Endodermal cell (in vitro differentiated cells): ENCODE measurements around the gene TICAM2. TPM values are rescaled to one million over a fixed set of nuclear protein-coding genes. Genes with fewer than 3 reads are reported as not detected.

Experiments used
- DNase-seq: peaks from one replicate; pipeline ENCODE4 v3.0.0-alpha.2; 2017
- H3K27ac ChIP-seq: 2 replicates; pipeline ENCODE4 v1.5.1; 2013; ENCODE audit warnings: mild to moderate bottlenecking, low read depth, low read length, moderate library complexity
- H3K27me3 ChIP-seq: 2 replicates; pipeline ENCODE4 v1.6.1; 2013; ENCODE audit warnings: mild to moderate bottlenecking, low read length, moderate library complexity; ENCODE audit not compliant: insufficient read depth, control insufficient read depth, poor library complexity, severe bottlenecking
- H3K36me3 ChIP-seq: 2 replicates; pipeline ENCODE4 v1.7.0; 2013; ENCODE audit warnings: mild to moderate bottlenecking, low read length, moderate library complexity; ENCODE audit not compliant: control insufficient read depth, insufficient read depth
- H3K4me1 ChIP-seq: one replicate; pipeline ENCODE4 v1.7.0; 2013; ENCODE audit warnings: low read length; ENCODE audit not compliant: control insufficient read depth, insufficient read depth
- H3K4me3 ChIP-seq: 2 replicates; pipeline ENCODE4 v1.5.1; 2013; ENCODE audit warnings: mild to moderate bottlenecking, low read length, moderate library complexity
- H3K9ac ChIP-seq: 2 replicates; pipeline ENCODE4 v1.6.1; 2013; ENCODE audit warnings: mild to moderate bottlenecking, low read length, moderate library complexity; ENCODE audit not compliant: poor library complexity, severe bottlenecking; ENCODE audit errors: extremely low read depth
- H3K9me3 ChIP-seq: 2 replicates; pipeline ENCODE4 v1.6.1; 2013; ENCODE audit warnings: mild to moderate bottlenecking, low read length, moderate library complexity; ENCODE audit not compliant: control insufficient read depth
- H3K27ac Mint-ChIP-seq: 2 replicates; pipeline ENCODE4 v1.8.0; 2020; ENCODE audit warnings: mixed read lengths
- H3K27me3 Mint-ChIP-seq: 2 replicates; pipeline ENCODE4 v1.8.0; 2021; ENCODE audit warnings: mild to moderate bottlenecking, mixed read lengths; ENCODE audit not compliant: insufficient read depth
- H3K36me3 Mint-ChIP-seq: 2 replicates; pipeline ENCODE4 v1.8.0; 2020; ENCODE audit warnings: low read depth, mixed read lengths
- H3K4me1 Mint-ChIP-seq: 2 replicates; pipeline ENCODE4 v1.8.0; 2020; ENCODE audit warnings: mixed read lengths
- H3K4me3 Mint-ChIP-seq: 2 replicates; pipeline ENCODE4 v1.8.0; 2020; ENCODE audit warnings: mild to moderate bottlenecking, moderate library complexity, mixed read lengths
- H3K9me3 Mint-ChIP-seq: 2 replicates; pipeline ENCODE4 v1.8.0; 2020; ENCODE audit warnings: mild to moderate bottlenecking, mixed read lengths
- CTCF ChIP-seq: fragments of 200-600 bp; sonication (generic); conservative IDR thresholded peaks from 2 replicates; pipeline ENCODE4 v1.5.0; 2021; ENCODE audit warnings: antibody characterized with exemption, mild to moderate bottlenecking
- WGBS, 2 experiments: methylation state at CpG; one replicate each; pipeline versions ENCODE4 v1.1.5 to v1.1.7; 2013; ENCODE audit warnings: missing lambda C conversion rate in 2 of 2, mixed read lengths in 1 of 2; ENCODE audit not compliant: insufficient coverage in 1 of 2, insufficient read length in 1 of 2; 5-methylcytosine and 5-hydroxymethylcytosine counted together
- total RNA-seq, 2 donors: library from RNA; stranded (reverse); fragmentation: NEBNext Ultra II Directional in 1 of 2; extraction: Animal tissue kit (Norgen Biotek cat#: 25700) in 1 of 2; gene quantifications; 2 replicates in 1 of 2; 3 replicates in 1 of 2; pipeline ENCODE4 v1.2.1, GENCODE V29; 2021

The TICAM2 gene
- total RNA-seq, 2 donors from 2014 or later: 0.84 to 1.5 TPM

DNA sequence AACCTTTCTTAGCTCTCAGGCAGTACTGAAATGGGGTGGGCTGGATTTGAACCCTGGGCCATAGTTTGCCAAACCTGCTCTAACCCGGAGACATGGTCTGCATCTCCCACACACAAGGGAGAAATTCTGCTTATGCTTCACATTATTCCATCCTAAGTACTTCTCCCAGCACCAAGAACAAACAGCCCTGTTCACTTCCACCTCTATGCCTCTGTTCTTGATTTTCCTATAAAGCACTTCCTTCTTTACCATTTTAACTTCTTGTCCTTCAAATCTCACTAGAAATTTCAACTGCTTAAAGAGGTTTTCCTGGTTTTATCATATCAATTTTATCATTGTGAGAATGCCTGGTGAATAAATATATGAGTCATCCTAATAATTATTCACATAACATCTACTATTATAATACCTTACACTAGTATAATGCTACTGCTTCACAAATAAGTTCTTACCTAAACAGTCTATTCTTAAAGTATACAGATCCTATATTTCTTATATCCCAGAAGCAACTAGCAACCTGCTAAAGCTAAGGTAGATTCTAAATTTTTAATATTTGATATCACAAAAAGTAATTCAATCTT, 70.4 kb downstream of the TICAM2 start:
- 94% methylated on average over 1 of the region's 1 CpG; no CpG with 5 or more reads in 1 of the 2 experiments for WGBS, 2 experiments
- H3K4me1 ChIP-seq: no peaks in the 10 kb centered on the region
- Mint-ChIP-seq H3K4me1 (peaks cover 5% of the 10 kb centered on the region), H3K9me3 (no peaks in the 10 kb centered on the region), H3K27ac (no peak overlapping the region), H3K36me3 (peaks cover 24% of the 10 kb centered on the region), H3K4me3 (no peak overlapping the region), H3K27me3 (no peaks in the 10 kb centered on the region)
- no peak overlapping the region for H3K4me3 ChIP-seq
- H3K9me3 ChIP-seq: peaks cover 6% of the 10 kb centered on the region
- H3K27me3 ChIP-seq: no peaks in the 10 kb centered on the region
- H3K27ac ChIP-seq: no peak overlapping the region
- H3K9ac ChIP-seq: no peak overlapping the region
- DNase-seq: no peak
- H3K36me3 ChIP-seq: peaks cover 43% of the 10 kb centered on the region
- no peak for TF ChIP-seq CTCF

- Histone ChIP-seq H3K36me3 (peaks cover 40% of the 10 kb centered on the region), H3K27ac (no peak overlapping the region), H3K4me3 (no peak overlapping the region), H3K9ac (no peak overlapping the region), H3K27me3 (no peaks in the 10 kb centered on the region), H3K4me1 (no peaks in the 10 kb centered on the region), H3K9me3 (peaks cover 6% of the 10 kb centered on the region)
- H3K4me1 Mint-ChIP-seq: peaks cover 5% of the 10 kb centered on the region
- no peak for TF ChIP-seq CTCF
- H3K27ac Mint-ChIP-seq: no peak overlapping the region
- DNase-seq: no peak
- H3K27me3 Mint-ChIP-seq: no peaks in the 10 kb centered on the region
- H3K36me3 Mint-ChIP-seq: peaks cover 19% of the 10 kb centered on the region
- 100% methylated on average over 3 of the region's 3 CpGs; no CpG with 5 or more reads in 1 of the 2 experiments for WGBS, 2 experiments
- H3K4me3 Mint-ChIP-seq: no peak overlapping the region
- no peaks in the 10 kb centered on the region for H3K9me3 Mint-ChIP-seq
Observed at GRCh38 chr5:115531380-115531779, 70.9 kb downstream of the TICAM2 start.

DNA sequence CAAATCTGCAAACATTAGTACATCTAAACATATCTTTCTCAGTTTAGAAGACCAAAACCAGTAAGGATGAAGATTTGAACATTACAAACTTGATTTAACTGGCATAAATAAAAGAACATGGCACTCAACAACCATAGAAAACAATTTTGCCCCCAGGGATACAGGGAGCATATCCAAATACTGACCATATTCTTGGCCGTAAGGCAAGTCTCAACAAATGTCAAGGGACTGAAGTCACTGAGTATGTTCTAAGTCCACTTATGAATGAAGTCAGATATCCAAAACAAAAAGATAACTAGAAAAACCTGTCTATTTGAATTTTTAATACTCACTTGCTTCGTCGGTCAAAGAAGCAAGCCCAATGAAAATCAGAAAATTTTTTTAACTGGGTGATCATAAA, 71.9 kb downstream of the TICAM2 start:
- H3K36me3 ChIP-seq: peaks cover 33% of the 10 kb centered on the region
- Mint-ChIP-seq H3K27ac (no peak overlapping the region), H3K27me3 (no peaks in the 10 kb centered on the region), H3K36me3 (peaks cover 11% of the 10 kb centered on the region), H3K4me1 (peaks cover 5% of the 10 kb centered on the region), H3K4me3 (no peak overlapping the region), H3K9me3 (no peaks in the 10 kb centered on the region)
- 92 to 100% methylated on average over 1 to 3 of the region's 3 CpGs for WGBS, 2 experiments
- DNase-seq: no peak
- H3K27ac ChIP-seq: no peak overlapping the region
- H3K9ac ChIP-seq: no peak overlapping the region
- no peak for TF ChIP-seq CTCF
- no peaks in the 10 kb centered on the region for H3K4me1 ChIP-seq
- H3K4me3 ChIP-seq: no peak overlapping the region
- peaks cover 1% of the 10 kb centered on the region for H3K9me3 ChIP-seq
- H3K27me3 ChIP-seq: no peaks in the 10 kb centered on the region

Other genes with a start within 250 kb of the TICAM2 start
- gene FEM1C, start 57.7 kb downstream of the TICAM2 start, total RNA-seq: 10 to 100 TPM; 12.3 to 14.4 TPM
- 10 to 100 TPM; 64.4 to 75.3 TPM for gene TMED7, start 23.6 kb upstream of the TICAM2 start, total RNA-seq
- gene CDO1, start 214.2 kb upstream of the TICAM2 start, total RNA-seq: 10 to 100 TPM in 1 of 2 donors, 1 to 10 TPM in 1; 7.6 to 11.7 TPM
- gene ATG12, start 239.1 kb upstream of the TICAM2 start, total RNA-seq: 10 to 100 TPM; 47.9 to 57.8 TPM
- 10 to 100 TPM; 51.2 to 75.0 TPM for gene AP3S1, start 239.5 kb upstream of the TICAM2 start, total RNA-seq